ENCODE results near the gene COL24A1.
A peak's percentile ranks its signal among the peaks of the same experiment; 100 is the strongest.

Gene COL24A1

DNA sequence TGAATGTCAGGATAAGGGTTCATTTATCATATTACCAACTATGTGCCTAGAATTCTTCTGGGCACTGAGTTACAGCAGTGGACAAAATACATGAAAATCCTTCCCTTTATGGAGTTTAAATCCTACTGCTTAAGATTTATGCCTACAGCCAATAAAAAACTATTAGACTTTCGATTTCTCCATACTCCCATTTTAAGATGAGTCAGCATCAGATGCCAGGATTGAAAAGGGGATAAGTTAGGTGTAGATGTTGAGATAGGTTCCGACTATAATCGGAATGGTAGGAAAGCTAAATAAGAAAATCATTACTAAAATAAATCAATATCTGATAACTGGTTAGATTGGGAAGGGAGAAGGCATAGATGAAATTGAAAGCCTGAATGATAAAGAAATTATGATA, 3.2 kb upstream of the COL24A1 start:
- TF ChIP-seq, protein P1, sequence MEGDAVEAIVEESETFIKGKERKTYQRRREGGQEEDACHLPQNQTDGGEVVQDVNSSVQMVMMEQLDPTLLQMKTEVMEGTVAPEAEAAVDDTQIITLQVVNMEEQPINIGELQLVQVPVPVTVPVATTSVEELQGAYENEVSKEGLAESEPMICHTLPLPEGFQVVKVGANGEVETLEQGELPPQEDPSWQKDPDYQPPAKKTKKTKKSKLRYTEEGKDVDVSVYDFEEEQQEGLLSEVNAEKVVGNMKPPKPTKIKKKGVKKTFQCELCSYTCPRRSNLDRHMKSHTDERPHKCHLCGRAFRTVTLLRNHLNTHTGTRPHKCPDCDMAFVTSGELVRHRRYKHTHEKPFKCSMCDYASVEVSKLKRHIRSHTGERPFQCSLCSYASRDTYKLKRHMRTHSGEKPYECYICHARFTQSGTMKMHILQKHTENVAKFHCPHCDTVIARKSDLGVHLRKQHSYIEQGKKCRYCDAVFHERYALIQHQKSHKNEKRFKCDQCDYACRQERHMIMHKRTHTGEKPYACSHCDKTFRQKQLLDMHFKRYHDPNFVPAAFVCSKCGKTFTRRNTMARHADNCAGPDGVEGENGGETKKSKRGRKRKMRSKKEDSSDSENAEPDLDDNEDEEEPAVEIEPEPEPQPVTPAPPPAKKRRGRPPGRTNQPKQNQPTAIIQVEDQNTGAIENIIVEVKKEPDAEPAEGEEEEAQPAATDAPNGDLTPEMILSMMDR (IDR thresholded peaks at IDR 0.05; ENCODE audit: insufficient read depth, low read length, poor library complexity, severe bottlenecking), result no peak
- Histone ChIP-seq H3K36me3 (ENCODE audit: control insufficient read depth, insufficient read depth, low read length) (no peaks in the 10 kb centered on the region), H3K4me3 (replicated peaks; ENCODE audit: low read depth, low read length) (no peak overlapping the region), H3K27me3 (replicated peaks; ENCODE audit: control insufficient read depth, insufficient read depth, low read length) (peaks cover 2% of the 10 kb centered on the region)
- no peak for DNase-seq (ENCODE audit: extremely low read depth, insufficient read length)

DNA sequence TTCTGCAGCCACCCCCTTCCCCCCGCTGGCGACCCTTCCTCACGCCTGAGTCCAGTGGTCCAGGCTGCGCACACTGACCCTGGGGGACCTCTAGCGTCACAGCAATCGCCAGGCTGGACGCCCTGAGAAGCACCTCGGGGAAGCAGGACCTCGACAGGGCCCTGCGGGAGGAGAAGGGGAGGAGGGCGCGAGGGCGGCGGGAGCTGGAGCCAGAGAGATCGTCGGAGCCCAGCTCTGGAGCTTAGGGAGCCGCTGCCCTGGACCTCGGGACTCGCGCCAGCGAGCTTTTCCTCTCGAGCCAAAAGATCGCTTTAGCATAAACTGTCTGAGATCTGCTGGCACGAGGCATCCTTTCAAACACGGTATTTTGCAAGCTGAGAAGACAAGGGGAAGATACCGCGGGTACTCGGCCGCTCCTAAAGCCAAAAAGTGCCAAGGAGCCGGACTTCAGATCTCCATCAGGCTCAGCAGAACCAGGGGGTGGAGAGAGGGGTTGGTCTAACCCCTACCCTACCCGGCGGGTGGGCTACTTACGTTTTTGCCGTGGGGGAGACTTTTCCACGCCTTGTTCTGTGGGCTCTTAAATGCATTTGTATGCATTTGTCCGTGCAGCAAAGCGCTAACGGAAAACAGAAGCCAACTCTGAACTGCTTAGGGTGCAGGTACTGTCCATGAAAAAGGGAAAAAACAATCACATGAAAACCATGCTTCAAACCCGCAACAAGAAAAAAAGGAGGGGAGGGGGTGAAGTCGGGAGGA, 586 bp downstream of the COL24A1 start:
- TF ChIP-seq, protein P1 (IDR thresholded peaks at IDR 0.05; ENCODE audit: insufficient read depth, low read length, poor library complexity, severe bottlenecking), result no peak
- Histone ChIP-seq H3K4me3 (replicated peaks; ENCODE audit: low read depth, low read length) (no peak overlapping the region), H3K27me3 (replicated peaks; ENCODE audit: control insufficient read depth, insufficient read depth, low read length) (peaks cover 2% of the 10 kb centered on the region), H3K36me3 (ENCODE audit: control insufficient read depth, insufficient read depth, low read length) (no peaks in the 10 kb centered on the region)
- DNase-seq (ENCODE audit: extremely low read depth, insufficient read length), result peak; percentile 4

DNA sequence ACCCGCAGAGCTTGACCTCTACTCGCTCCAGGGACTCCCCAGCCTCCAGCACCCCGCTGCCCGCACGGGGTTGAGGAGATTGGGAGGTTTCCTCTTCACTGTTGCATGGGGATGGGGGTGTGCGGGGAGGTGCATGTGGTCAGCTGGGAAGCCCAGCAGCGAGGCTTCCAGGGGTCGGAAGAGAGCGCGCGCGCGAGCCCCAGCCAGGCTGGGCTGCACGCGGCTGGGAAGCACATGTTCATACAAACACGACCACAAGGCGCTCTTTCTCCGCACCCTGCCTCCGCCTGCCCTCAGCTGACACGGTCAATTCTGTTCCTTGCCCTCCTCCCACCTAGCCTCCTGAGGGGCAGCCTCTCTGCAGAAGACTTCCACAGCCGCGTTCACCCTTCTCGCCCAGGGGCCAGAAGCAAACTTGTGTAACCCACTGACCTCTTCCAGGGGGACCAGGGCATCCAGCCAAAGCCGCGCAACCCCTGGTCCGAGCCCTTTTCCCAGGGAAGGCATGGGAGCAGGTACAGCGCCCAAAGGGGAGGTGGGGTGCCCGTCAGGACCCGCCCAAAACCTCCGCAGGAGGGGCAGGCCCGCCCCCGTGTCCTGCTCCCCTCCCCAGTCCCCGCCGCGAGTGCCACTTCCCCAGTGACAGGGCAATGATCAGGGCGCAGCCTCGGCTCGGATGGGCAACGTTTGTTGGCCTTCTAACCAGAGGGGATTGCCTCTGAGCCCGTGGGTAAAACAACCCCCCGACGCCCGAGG, 1.3 kb downstream of the COL24A1 start:
- TF ChIP-seq, protein P1 (IDR thresholded peaks at IDR 0.05; ENCODE audit: insufficient read depth, low read length, poor library complexity, severe bottlenecking), result no peak
- no peaks in the 10 kb centered on the region for H3K36me3 ChIP-seq (ENCODE audit: control insufficient read depth, insufficient read depth, low read length)
- DNase-seq (ENCODE audit: extremely low read depth, insufficient read length), result peak; percentile 9
- peaks cover 2% of the 10 kb centered on the region for H3K27me3 ChIP-seq (replicated peaks; ENCODE audit: control insufficient read depth, insufficient read depth, low read length)
- no peak overlapping the region for H3K4me3 ChIP-seq (replicated peaks; ENCODE audit: low read depth, low read length)

DNA sequence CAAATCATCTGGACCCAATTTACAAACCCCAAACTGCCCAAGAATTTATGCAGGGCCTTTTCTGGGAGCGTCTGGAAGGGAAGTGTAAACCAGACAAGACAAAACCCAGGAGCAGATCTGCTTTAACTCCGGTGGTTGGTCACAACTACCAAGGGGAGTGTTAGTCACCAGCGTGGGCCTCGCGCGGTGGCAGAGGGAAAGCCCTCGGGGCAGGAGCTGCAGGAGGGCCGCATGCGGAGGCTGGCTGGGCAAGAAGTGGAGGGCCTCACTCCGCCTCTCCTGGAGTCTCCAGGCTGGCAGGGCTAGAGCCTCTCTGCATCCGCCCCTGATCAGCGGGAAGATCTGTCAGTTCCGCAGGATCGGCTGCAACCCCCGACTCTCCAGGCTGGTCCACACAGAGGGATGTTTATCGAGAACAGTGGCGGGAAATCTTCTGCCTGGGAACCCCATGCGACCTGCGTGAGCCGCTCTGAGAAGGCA, 2.0 kb downstream of the COL24A1 start:
- TF ChIP-seq, protein P1 (IDR thresholded peaks at IDR 0.05; ENCODE audit: insufficient read depth, low read length, poor library complexity, severe bottlenecking), result no peak
- H3K36me3 ChIP-seq (ENCODE audit: control insufficient read depth, insufficient read depth, low read length), result no peaks in the 10 kb centered on the region
- DNase-seq (ENCODE audit: extremely low read depth, insufficient read length), result no peak
- no peak overlapping the region for H3K4me3 ChIP-seq (replicated peaks; ENCODE audit: low read depth, low read length)
- peaks cover 2% of the 10 kb centered on the region for H3K27me3 ChIP-seq (replicated peaks; ENCODE audit: control insufficient read depth, insufficient read depth, low read length)

DNA sequence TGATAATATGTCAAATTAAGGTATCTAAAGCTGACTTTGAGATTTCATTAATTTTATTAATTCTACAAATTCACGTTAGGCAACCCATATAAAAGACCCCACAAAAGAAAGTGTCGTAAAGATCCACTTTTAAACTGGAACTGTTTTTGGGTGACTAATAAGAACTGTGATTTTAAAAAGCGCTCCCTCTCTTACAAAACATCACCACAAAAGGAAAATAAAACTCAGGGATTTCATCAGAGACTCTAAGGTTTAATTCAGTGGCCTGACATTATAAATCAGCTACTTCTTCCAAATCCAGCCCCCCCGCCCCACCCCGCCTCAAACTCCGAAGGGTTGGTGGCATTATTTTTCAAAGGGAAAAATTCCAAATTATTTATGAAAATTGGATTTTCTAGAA, 2.7 kb downstream of the COL24A1 start:
- DNase-seq (ENCODE audit: extremely low read depth, insufficient read length), result no peak
- TF ChIP-seq, protein P1 (IDR thresholded peaks at IDR 0.05; ENCODE audit: insufficient read depth, low read length, poor library complexity, severe bottlenecking), result no peak
- Histone ChIP-seq H3K4me3 (replicated peaks; ENCODE audit: low read depth, low read length) (no peak overlapping the region), H3K27me3 (replicated peaks; ENCODE audit: control insufficient read depth, insufficient read depth, low read length) (peaks cover 2% of the 10 kb centered on the region), H3K36me3 (ENCODE audit: control insufficient read depth, insufficient read depth, low read length) (no peaks in the 10 kb centered on the region)
